H54 (cell line): ENCODE results near the gene VANGL2.
"Not testable (repeated sequence)": the region's sequence is repeated elsewhere in the genome, so short reads cannot be mapped to it uniquely, and the experiment has no call there.

Experiments used
- DNase-seq: peaks from one replicate; pipeline ENCODE4 v3.0.0; 2011; ENCODE audit warnings: low spot score, mixed read lengths; ENCODE audit not compliant: insufficient read length
- FAIRE-seq: peaks from 3 replicates; lab custom pipeline; 2011; peaks lifted over from hg19 to GRCh38; lab: Jason Lieb, UNC
- POLR2A ChIP-seq: IDR thresholded peaks from 2 replicates; pipeline ENCODE4 v1.6.1; 2011; ENCODE audit warnings: low read depth, mild to moderate bottlenecking, low read length

VANGL2 gene

DNA sequence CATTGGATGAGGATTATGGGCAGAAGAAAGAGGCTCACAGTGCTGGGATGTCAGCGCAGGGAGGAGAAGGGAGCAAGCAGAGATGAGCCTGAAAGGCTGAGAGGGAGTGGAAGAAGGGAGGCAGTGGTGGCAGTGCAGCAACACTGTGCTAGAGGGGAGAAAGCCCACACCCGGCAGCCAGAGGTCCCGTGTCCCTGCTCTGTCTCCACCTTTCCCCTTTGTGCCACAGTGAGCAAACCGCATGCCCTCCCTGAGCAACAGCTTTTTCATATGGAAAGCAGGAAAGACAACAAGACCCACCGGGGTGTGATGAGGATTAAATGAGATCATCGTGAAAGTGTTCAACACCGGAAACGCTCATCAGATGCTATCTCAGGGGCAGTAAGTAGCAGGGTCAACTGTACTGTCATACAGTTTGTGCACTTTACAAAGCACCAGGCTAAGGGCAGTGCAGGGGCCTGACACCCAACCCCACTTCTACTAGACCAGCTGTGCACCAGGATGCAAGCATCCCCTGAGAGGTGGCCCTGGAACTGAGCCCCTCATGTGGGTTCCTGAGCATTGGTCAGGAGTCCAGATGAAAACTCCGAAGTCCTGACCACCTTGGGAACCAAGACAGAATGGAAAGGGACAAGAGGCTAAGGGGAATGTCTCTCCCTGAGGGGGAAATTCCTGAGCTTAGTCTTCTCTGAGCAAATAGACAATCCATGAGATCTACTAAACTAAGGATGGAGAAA is 24.4 kb upstream of the VANGL2 start:
- FAIRE-seq (no peak), DNase-seq (peak; percentile 50)
- no peak for TF ChIP-seq POLR2A

DNA sequence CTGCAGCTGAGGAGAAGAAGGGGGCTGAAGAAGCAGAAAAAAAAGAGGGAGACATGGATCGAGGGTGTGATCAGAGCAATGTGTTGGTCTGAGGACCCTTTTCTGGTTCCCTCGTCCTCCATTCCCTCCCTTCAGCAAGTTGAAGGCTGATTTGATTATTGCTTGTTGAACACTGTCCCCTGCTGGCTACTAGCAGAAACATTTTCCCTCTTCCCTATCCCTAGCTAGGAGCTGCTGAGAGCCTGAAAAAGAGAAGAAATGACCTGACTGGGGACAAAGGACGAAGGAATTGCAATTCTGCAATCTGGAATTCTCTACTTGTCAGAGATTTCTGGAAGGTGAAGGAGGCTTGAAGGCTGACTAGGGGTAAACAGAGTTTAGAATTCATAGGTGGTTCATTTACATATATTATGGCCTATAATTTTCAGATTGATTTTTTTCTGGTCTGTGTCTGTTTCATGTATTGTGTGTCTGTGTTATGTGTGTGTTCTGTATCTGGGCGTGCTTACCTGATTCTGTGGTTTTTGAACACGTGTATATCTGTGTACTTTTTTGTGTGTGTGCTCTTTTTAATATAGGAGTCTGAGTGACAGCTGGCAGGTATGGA is 23.7 kb upstream of the VANGL2 start:
- no peak for TF ChIP-seq POLR2A
- DNase-seq (peak; percentile 66), FAIRE-seq (no peak)

DNA sequence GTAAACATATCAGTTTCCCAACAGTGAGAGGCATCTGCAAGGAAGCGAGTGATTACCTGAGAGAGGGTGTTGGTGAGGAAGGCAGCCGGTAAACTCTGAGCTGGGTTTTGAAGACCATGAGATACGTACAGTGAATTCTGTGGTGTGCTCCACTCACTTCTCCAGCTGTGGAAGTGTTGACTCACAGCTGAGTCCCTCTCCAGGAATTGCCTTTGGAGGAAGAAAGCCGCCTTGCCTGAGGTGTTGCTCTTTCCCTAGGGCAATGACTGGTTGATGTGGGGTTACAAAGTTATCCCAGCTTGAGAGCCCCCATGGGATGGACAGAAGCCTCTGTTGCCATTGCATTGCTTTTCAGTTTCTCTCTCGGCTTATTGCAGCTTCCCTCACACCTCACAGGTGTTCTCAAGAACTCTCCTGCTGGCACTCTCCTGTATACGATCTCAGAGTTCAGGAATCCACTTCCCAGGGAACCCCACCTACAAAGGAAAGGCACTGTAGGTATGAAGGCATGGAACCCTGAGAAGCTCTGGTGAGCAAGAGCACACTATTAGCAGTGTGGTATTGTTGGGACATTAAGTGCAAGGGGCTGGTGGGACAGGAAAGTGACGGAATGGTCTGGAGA is 22.7 kb upstream of the VANGL2 start:
- no peak for FAIRE-seq
- TF ChIP-seq POLR2A, result no peak

DNA sequence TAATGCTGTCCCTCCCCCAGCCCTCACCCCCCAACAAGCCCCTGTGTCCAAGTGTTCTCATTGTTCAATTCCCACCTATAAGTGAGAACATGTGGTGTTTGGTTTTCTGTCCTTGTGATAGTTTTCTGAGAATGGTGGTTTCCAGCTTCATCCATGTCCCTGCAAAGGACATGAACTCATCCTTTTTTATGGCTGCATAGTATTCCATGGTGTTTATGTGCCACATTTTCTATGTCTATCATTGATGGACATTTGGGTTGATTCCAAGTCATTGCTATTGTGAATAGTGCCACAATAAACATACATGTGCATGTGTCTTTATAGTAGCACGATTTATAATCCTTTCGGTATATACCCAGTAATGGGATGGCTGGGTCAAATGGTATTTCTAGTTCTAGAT is 15.6 kb upstream of the VANGL2 start:
- DNase-seq, FAIRE-seq: not testable (repeated sequence)

More for the DNA sequence above, 22.7 kb upstream of the VANGL2 start:
- peak; percentile 53 for DNase-seq

DNA sequence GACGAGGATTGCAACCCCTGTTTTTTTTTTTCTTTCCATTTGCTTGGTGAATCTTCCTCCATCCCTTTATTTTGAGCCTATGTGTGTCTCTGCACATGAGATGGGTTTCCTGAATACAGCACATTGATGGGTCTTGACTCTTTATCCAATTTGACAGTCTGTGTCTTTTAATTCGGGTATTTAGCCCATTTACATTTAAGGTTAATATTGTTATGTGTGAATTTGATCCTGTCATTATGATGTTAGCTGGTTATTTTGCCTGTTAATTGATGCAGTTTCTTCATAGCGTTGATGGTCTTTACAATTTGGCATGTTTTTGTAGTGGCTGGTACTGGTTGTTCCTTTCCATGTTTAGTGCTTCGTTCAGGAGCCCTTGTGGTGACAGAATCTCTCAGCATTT is 12.0 kb upstream of the VANGL2 start:
- not testable (repeated sequence) for FAIRE-seq

DNA sequence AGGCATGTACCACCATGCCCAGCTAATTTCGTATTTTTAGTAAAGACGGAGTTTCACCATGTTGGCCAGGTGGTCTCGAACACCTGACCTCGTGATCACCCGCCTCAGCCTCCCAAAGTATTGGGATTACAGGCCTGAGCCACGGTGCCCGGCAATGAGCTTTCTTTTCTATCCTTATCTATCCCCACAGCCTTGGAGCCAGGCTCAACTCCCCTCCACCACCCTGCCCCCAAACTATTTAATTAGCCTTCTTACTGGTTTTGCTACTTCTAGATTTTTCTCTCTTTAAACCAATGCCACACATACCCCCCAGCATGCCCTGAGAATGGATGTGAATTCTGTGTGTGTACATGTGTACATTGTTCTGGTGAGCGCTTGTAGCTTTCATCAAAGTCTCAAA is 5.7 kb upstream of the VANGL2 start:
- DNase-seq (no peak), FAIRE-seq (no peak)
- TF ChIP-seq POLR2A, result no peak

More for the DNA sequence above, 12.0 kb upstream of the VANGL2 start:
- DNase-seq, result not testable (repeated sequence)

DNA sequence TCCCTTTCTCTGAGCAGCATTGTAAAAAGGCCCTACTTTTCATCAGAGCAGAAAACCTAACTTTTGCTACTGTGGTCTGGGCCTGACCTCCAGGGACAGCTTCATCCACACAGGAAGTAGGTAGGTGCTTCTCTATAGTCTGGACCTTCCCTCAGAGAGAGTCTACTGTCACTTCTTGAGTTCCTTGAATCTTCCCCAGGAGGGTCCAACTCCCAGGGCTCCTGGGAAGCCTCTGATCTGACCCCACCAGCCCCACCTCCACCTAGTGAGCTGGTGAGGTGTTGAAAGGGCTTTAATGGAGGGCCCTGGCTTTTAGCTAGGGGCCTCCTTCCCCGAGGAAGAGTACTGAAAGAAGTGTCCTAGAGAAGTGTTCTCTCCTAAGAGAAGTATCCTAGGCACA is 2.7 kb upstream of the VANGL2 start:
- DNase-seq (no peak), FAIRE-seq (no peak)
- no peak for TF ChIP-seq POLR2A

DNA sequence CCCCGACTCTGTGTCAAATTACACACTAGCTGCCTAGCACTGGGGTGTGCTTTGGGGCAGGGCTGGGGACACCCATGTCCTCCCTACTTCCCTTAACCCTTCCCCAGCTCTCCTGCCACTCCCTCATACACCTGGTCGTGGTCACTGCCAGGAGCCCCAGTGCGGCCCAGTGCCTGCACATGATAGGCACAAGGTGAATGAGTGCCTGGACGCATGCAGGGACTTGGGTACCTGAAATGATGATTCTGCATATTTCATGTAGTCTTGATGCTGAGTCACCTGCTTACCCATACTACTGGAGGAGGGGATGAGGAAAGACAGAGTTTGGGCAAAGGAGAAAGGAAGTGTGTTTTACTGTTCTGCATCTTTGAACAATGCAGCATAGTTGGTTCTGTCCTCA is 1.5 kb upstream of the VANGL2 start:
- FAIRE-seq, result no peak
- TF ChIP-seq POLR2A, result no peak

DNA sequence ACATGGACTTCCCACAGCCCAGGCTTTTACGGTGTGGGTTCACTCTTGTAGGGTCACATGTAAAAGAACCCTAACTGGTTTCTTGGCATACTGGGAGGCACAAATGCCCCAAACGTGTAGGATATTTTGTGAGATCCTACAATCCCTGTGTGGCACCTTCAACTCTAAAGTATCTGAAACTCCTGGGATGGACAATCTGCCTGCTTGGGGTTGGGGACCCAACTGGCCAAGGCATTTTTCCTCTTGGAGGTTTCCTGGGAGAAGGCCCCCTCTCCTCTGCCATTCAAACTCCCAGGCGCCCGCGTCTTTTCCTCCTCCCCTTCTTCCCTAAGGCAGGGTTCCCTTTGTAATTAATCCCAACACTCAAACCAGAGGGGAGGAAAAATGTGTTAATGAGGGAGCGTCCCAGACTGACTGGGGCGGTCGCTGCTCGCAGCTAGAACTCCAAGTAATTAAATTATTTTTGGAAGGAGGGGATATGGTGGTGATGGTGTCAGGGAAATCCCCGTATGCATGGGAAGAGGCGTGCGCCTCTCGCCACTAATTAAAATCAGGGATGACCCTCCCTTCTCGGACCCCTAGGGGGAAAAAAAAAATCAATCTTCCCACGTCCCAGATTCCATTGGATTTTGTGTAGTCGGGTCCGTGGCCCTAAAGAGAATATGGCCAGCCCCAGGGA is 681 bp upstream of the VANGL2 start:
- DNase-seq, result no peak
- TF ChIP-seq POLR2A, result no peak
- FAIRE-seq, result no peak

More for the DNA sequence above, 1.5 kb upstream of the VANGL2 start:
- DNase-seq, result no peak

DNA sequence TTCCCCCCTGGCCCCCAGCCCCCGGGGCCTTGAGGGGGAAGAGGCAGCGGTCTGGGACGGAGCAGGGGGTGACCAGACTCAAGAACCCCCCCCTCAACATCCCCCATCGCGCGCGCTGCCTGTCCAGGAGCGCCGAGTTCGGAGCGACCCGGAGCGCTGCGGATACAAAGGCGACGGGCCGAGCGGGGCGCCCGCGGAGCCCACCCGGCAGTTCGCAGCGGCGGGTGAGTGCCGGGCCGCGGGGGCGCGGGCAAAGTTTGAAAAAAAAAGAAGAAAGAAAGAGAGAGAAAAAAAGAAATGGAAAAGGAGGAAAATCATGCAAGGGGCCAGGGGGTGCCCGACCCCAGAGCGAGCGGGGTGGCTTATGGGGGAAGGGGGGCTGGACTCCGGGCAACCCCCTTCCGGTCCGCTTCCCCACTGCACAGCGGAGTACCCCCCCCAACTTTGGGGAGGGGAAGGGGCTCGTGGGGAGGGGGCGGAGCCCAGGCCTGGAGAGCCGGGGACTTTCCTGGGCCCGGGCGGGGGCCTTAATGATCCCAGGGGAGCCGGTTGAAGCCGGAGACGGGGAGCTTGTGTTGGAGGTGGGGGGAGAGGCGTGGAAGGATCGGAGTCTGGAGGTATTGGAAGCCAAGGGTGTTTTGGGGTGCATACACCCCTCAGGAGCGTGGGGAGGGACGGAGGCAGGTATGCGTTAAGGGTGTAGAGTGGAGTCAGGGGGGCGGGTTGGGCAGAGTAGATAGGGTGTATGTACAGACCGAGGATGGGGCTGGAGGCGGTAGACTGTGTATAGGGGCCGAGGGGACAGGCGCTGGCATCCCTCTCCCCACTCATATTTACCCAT is 502 bp downstream of the VANGL2 start:
- DNase-seq, result no peak

DNA sequence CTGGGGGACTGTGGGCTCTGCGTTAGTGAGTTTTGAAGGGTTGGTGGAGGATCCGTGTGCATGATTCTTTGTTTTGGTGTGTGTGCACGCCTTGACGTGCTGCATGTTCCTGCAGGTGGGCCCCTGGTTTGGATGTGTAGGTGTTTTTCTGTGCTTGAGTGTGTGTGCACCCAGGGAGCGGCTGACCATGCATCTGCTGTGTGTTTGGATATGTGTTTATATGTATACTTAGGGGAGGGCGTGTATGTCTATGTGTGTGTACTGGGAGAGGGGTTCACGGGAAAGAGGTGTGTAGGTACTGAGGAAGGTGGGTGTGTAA is 1.1 kb downstream of the VANGL2 start:
- DNase-seq (no peak), FAIRE-seq (no peak)
- no peak for TF ChIP-seq POLR2A

More for the DNA sequence above, 502 bp downstream of the VANGL2 start:
- TF ChIP-seq POLR2A, result no peak
- no peak for FAIRE-seq

DNA sequence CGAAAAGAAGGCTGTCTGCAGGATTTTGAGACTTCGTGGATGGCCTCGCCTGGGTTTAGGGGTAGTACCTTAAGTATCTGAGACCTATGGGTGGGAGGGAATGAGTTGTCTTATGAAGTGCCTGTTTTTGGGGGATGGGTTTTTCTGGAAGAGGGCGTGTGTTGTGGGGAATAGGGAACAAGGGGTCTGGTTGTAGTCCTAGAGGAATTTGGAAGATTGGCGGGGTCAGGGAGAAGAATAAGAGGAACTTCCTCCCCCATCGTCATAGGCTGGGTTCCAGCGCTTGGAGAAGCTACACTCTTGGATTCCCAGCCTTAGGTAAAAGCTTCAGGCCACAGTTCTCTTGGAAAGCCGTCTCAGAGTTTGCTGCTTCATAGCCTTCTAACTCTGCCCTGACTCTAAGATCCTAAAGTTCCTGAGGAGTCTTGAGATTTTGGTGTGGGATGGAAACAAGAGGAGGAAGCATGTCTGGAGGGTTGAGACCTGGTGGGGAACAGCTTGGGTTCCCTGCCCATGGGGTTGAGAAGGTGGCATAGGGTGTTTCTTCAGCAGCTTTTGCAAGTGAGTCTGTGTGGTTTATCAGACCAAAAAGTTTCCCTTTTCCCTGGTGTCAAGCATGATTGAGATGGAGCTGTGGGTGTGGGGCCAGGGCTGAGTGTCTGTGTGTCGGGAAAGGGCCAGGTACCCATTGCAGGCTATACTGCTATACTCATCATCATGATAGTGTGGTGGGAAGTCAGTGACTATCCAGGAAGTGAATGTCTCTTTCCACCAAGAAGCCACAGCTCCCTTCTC is 1.8 kb downstream of the VANGL2 start:
- FAIRE-seq (no peak), DNase-seq (no peak)
- no peak for TF ChIP-seq POLR2A

DNA sequence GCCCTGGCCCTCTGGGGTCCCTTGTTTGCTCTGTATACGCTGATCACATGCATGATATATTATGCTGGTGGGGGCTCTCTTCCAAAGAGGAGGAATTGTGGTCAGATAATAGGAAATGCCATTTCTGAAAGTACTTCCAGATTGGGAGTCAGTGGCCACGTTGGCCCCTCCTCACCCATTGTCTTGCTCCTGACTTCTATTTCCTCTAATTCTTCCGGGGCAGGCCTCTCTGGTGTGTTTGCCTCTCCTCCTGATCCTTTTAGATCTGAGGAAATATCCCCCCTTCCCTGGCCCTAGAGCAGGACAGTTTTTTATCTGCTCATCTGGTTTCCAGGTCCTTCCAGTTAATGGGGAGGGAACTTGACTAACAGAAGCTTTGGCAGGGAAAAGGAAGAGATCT is 2.9 kb downstream of the VANGL2 start:
- DNase-seq (no peak), FAIRE-seq (no peak)
- TF ChIP-seq POLR2A, result no peak
